ENCODE results near the gene MAP4K2. TPM values are rescaled to one million over a fixed set of nuclear protein-coding genes. Genes with fewer than 3 reads are reported as not detected.

Gene MAP4K2
- total and polyA plus RNA-seq, 7 experiments from 2014 or later = 40.7 to 130 (median 76.1) TPM

GRCh38 chr11:64834723-64835615 lies 32.0 kb upstream of the MAP4K2 start:
- Histone ChIP-seq H3K4me1 (ENCODE audit: control insufficient read depth in 2 of 2, insufficient read depth in 2 of 2, low read length in 2 of 2) (no peaks in the 10 kb centered on the region), H3K27ac (ENCODE audit: low read depth, low read length) (no peak overlapping the region), H3K4me3 (ENCODE audit: low read length) (no peak overlapping the region), H3K9me3 (ENCODE audit: control insufficient read depth in 2 of 3, low read length in 3 of 3) (no peaks in the 10 kb centered on the region), H3K27me3 (ENCODE audit: control insufficient read depth in 2 of 2, insufficient read depth in 2 of 2, low read length in 2 of 2) (no peaks in the 10 kb centered on the region), H3K36me3 (ENCODE audit: control insufficient read depth in 2 of 3, insufficient read depth in 3 of 3, low read length in 3 of 3) (peaks cover 0 to 83% (median 0%) of the 10 kb centered on the region in 3 experiments)
- Mint-ChIP-seq H3K9me3 (no peaks in the 10 kb centered on the region), H3K4me1 (no peaks in the 10 kb centered on the region), H3K27ac (no peak overlapping the region), H3K27me3 (no peaks in the 10 kb centered on the region), H3K36me3 (peaks cover 0 to 5% (median 0%) of the 10 kb centered on the region in 5 donors), H3K4me3 (no peak overlapping the region)
- ChIA-PET POLR2A (interaction anchor here (1.1 kb wide), 1 partner anchor 44 kb away, joined by 4 read pairs; no protein-coding TSS in a partner anchor), CTCF (interaction anchor here (0.8 kb wide), 1 partner anchor 10 kb away, joined by 5 read pairs; the partner anchor contains the start of gene CDC42BPG)
- intact Hi-C loops (cut with micrococcal nuclease) = no loop called here
- DNase-seq (peak in 1 of 9 donors; percentile 3), ATAC-seq (no peak)

DNA sequence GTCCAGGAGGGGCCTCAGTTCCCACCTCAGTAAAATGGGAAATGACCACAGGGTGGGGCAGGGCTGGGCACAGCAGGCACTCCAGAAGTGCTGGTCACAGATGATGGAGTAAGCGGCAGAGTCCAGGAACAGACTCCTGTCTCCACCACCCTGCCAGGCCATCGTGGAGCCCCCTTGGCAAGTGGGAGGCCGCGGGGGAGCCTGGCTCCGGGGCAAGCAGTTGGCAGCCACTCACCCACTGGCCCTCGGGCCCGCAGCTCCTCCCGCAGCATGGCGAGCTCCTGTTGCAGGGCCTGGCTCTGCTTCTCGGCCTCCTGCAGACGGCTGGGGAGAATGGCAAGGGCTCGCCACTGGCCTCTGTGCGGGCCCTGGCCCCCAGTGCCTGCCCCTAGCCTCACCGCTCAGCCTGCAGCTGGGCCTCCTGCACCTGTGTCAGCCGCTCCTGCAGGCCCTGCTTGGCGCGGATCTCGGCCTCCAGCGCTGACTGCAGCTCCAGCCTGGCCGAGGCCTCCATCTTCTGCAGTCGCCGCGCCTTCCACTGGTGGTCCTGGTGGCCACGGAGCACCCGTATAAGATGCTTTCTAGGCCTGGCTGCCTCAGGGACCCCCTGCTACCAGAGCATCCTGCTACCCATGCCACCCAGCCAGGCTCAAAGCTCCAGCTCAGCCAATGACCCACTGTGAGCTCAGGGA lies 31.2 kb upstream of the MAP4K2 start:
- POLR2A ChIA-PET = interaction anchor here (0.6 to 1.1 kb wide), 2 partner anchors 43 to 109 kb away, joined by 3 to 4 read pairs; no protein-coding TSS in a partner anchor
- H3K4me3 ChIP-seq (ENCODE audit: low read length) = no peak overlapping the region
- Mint-ChIP-seq H3K4me1 (no peaks in the 10 kb centered on the region), H3K27me3 (no peaks in the 10 kb centered on the region), H3K9me3 (no peaks in the 10 kb centered on the region), H3K27ac (no peak overlapping the region), H3K4me3 (no peak overlapping the region), H3K36me3 (peaks cover 0 to 5% (median 0%) of the 10 kb centered on the region in 5 donors)
- DNase-seq = peak in 1 of 9 donors; percentile 3
- peaks cover 0 to 83% (median 0%) of the 10 kb centered on the region in 3 experiments for H3K36me3 ChIP-seq (ENCODE audit: control insufficient read depth in 2 of 3, insufficient read depth in 3 of 3, low read length in 3 of 3)
- CTCF ChIA-PET = interaction anchor here (0.8 kb wide), 1 partner anchor 10 kb away, joined by 5 read pairs; the partner anchor contains the start of gene CDC42BPG
- intact Hi-C loops (cut with micrococcal nuclease) = no loop called here
- ATAC-seq = no peak
- no peaks in the 10 kb centered on the region for H3K9me3 ChIP-seq (ENCODE audit: control insufficient read depth in 2 of 3, low read length in 3 of 3)
- H3K4me1 ChIP-seq (ENCODE audit: control insufficient read depth in 2 of 2, insufficient read depth in 2 of 2, low read length in 2 of 2) = no peaks in the 10 kb centered on the region
- H3K27ac ChIP-seq (ENCODE audit: low read depth, low read length) = no peak overlapping the region
- H3K27me3 ChIP-seq (ENCODE audit: control insufficient read depth in 2 of 2, insufficient read depth in 2 of 2, low read length in 2 of 2) = no peaks in the 10 kb centered on the region

- Mint-ChIP-seq H3K27ac (no peak overlapping the region), H3K9me3 (no peaks in the 10 kb centered on the region)
- CTCF ChIA-PET = no interaction called here
These were observed 30.5 kb upstream of the MAP4K2 start for GRCh38 chr11:64833509-64833908.

GRCh38 chr11:64833198-64833502 lies 30.1 kb upstream of the MAP4K2 start:
- no peak for ATAC-seq
- Histone ChIP-seq H3K4me1 (ENCODE audit: control insufficient read depth in 2 of 2, insufficient read depth in 2 of 2, low read length in 2 of 2) (no peaks in the 10 kb centered on the region), H3K27ac (ENCODE audit: low read depth, low read length) (no peak overlapping the region), H3K27me3 (ENCODE audit: control insufficient read depth in 2 of 2, insufficient read depth in 2 of 2, low read length in 2 of 2) (no peaks in the 10 kb centered on the region), H3K36me3 (ENCODE audit: control insufficient read depth in 2 of 3, insufficient read depth in 3 of 3, low read length in 3 of 3) (peaks cover 0 to 80% (median 0%) of the 10 kb centered on the region in 3 experiments), H3K9me3 (ENCODE audit: control insufficient read depth in 2 of 3, low read length in 3 of 3) (no peaks in the 10 kb centered on the region), H3K4me3 (ENCODE audit: low read length) (no peak overlapping the region)
- H3K27me3 Mint-ChIP-seq = no peaks in the 10 kb centered on the region
- intact Hi-C loops (cut with micrococcal nuclease) = no loop called here
- DNase-seq = no peak
- peaks cover 0 to 5% (median 0%) of the 10 kb centered on the region in 5 donors for H3K36me3 Mint-ChIP-seq
- no peak overlapping the region for H3K4me3 Mint-ChIP-seq
- no peak overlapping the region for H3K27ac Mint-ChIP-seq
- no peaks in the 10 kb centered on the region for H3K4me1 Mint-ChIP-seq
- H3K9me3 Mint-ChIP-seq = no peaks in the 10 kb centered on the region
- CTCF ChIA-PET = no interaction called here
- POLR2A ChIA-PET = interaction anchor here (0.5 to 1.0 kb wide), 2 partner anchors 24 to 108 kb away, joined by 3 read pairs; no protein-coding TSS in a partner anchor

More at GRCh38 chr11:64833509-64833908, 30.5 kb upstream of the MAP4K2 start:
- intact Hi-C loops (cut with micrococcal nuclease) = no loop called here
- Mint-ChIP-seq H3K4me1 (no peaks in the 10 kb centered on the region), H3K27me3 (no peaks in the 10 kb centered on the region), H3K4me3 (no peak overlapping the region), H3K36me3 (peaks cover 0 to 5% (median 0%) of the 10 kb centered on the region in 5 donors)
- DNase-seq (peak in 1 of 9 donors; percentile 7), ATAC-seq (no peak)
- no peaks in the 10 kb centered on the region for H3K4me1 ChIP-seq (ENCODE audit: control insufficient read depth in 2 of 2, insufficient read depth in 2 of 2, low read length in 2 of 2)
- H3K27me3 ChIP-seq (ENCODE audit: control insufficient read depth in 2 of 2, insufficient read depth in 2 of 2, low read length in 2 of 2) = no peaks in the 10 kb centered on the region
- POLR2A ChIA-PET = interaction anchor here (0.5 to 1.1 kb wide), 4 partner anchors 24 to 108 kb away, joined by 3 to 4 read pairs (median 3); no protein-coding TSS in a partner anchor
- H3K4me3 ChIP-seq (ENCODE audit: low read length) = no peak overlapping the region
- H3K36me3 ChIP-seq (ENCODE audit: control insufficient read depth in 2 of 3, insufficient read depth in 3 of 3, low read length in 3 of 3) = peaks cover 0 to 81% (median 0%) of the 10 kb centered on the region in 3 experiments
- H3K9me3 ChIP-seq (ENCODE audit: control insufficient read depth in 2 of 3, low read length in 3 of 3) = no peaks in the 10 kb centered on the region
- H3K27ac ChIP-seq (ENCODE audit: low read depth, low read length) = no peak overlapping the region

DNA sequence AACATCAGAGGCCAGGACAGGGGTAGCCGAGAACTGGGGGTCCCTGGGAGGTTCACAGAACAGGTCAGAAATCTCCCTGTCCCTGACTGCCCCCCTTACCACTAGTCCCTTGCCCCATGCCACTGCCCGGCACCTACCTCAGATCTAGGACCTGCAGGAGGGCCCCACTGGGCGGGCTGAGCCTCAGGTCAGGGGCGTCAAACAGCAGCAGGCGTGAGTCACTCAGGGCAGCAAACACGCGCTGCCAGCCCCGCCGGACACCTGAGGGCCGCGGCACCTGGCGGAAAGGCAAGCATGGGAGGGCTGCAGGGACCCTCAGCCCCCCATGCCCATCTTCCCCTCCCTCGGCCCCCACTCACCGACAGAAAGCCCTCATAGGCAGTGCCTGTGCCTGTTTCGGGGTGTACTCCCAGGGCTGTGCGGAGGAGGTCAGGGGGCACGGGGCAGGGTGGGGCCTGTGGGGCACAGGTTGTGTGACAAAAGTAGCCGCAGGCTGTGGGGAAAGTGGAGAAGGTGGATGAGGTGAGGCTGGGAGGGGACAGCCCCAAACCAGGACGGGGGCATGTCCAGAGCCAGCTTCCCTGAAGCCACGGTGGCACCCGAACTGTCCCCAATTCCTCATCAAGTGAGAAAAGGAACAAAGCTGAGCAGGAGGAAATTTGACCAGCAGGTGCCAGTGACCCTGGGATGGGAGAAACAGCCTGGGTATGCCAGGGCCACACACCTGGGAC lies 29.6 kb upstream of the MAP4K2 start:
- H3K27ac Mint-ChIP-seq = no peak overlapping the region
- no peaks in the 10 kb centered on the region for H3K4me1 Mint-ChIP-seq
- Histone ChIP-seq H3K27ac (ENCODE audit: low read depth, low read length) (no peak overlapping the region), H3K4me3 (ENCODE audit: low read length) (no peak overlapping the region), H3K9me3 (ENCODE audit: control insufficient read depth in 2 of 3, low read length in 3 of 3) (no peaks in the 10 kb centered on the region), H3K36me3 (ENCODE audit: control insufficient read depth in 2 of 3, insufficient read depth in 3 of 3, low read length in 3 of 3) (peaks cover 0 to 78% (median 0%) of the 10 kb centered on the region in 3 experiments), H3K4me1 (ENCODE audit: control insufficient read depth in 2 of 2, insufficient read depth in 2 of 2, low read length in 2 of 2) (no peaks in the 10 kb centered on the region), H3K27me3 (ENCODE audit: control insufficient read depth in 2 of 2, insufficient read depth in 2 of 2, low read length in 2 of 2) (no peaks in the 10 kb centered on the region)
- H3K27me3 Mint-ChIP-seq = no peaks in the 10 kb centered on the region
- peak; percentile 10 for ATAC-seq
- DNase-seq = peak in 1 of 9 donors; percentile 3
- no peak overlapping the region for H3K4me3 Mint-ChIP-seq
- peaks cover 0 to 9% (median 0%) of the 10 kb centered on the region in 5 donors for H3K36me3 Mint-ChIP-seq
- intact Hi-C loops (cut with micrococcal nuclease) = no loop called here
- no peaks in the 10 kb centered on the region for H3K9me3 Mint-ChIP-seq
- ChIA-PET POLR2A (interaction anchor here (0.5 to 1.0 kb wide), 2 partner anchors 23 to 108 kb away, joined by 3 read pairs; no protein-coding TSS in a partner anchor), CTCF (no interaction called here)

GRCh38 chr11:64831411-64831891 lies 28.4 kb upstream of the MAP4K2 start:
- Mint-ChIP-seq H3K4me3 (no peak overlapping the region), H3K27me3 (no peaks in the 10 kb centered on the region), H3K4me1 (no peaks in the 10 kb centered on the region), H3K27ac (no peak overlapping the region), H3K36me3 (peaks cover 0 to 11% (median 0%) of the 10 kb centered on the region in 5 donors), H3K9me3 (no peaks in the 10 kb centered on the region)
- ATAC-seq (no peak), DNase-seq (peak in 1 of 9 donors; percentile 5)
- Histone ChIP-seq H3K27me3 (ENCODE audit: control insufficient read depth in 2 of 2, insufficient read depth in 2 of 2, low read length in 2 of 2) (no peaks in the 10 kb centered on the region), H3K27ac (ENCODE audit: low read depth, low read length) (no peak overlapping the region), H3K36me3 (ENCODE audit: control insufficient read depth in 2 of 3, insufficient read depth in 3 of 3, low read length in 3 of 3) (peaks cover 0 to 82% (median 0%) of the 10 kb centered on the region in 3 experiments), H3K4me3 (ENCODE audit: low read length) (no peak overlapping the region), H3K9me3 (ENCODE audit: control insufficient read depth in 2 of 3, low read length in 3 of 3) (no peaks in the 10 kb centered on the region), H3K4me1 (ENCODE audit: control insufficient read depth in 2 of 2, insufficient read depth in 2 of 2, low read length in 2 of 2) (no peaks in the 10 kb centered on the region)
- CTCF ChIA-PET = no interaction called here
- POLR2A ChIA-PET = no interaction called here
- intact Hi-C loops (cut with micrococcal nuclease) = no loop called here

All from naive thymus-derived CD4-positive, alpha-beta T cell (primary cell).